GM12878 (cell line): Measurements from ENCODE around the gene SEMA3A. TPM values are rescaled to one million over a fixed set of nuclear protein-coding genes. Genes with fewer than 3 reads are reported as not detected.
A peak's percentile ranks its signal among the peaks of the same experiment; 100 is the strongest.

ENCODE experiments used
- FOXK2 ChIP-seq: fragments of 450-650 bp; IDR thresholded peaks from 2 replicates; pipeline ENCODE4 v1.6.1; 2017; ENCODE audit warnings: mild to moderate bottlenecking, moderate library complexity
- IRF4 ChIP-seq: IDR thresholded peaks from 2 replicates; pipeline ENCODE4 v1.6.1; 2011; ENCODE audit warnings: low read depth, low read length
- KLF5 ChIP-seq: fragments of 450-650 bp; IDR thresholded peaks from 2 replicates; pipeline ENCODE4 v1.6.1; 2014; ENCODE audit warnings: mild to moderate bottlenecking; ENCODE audit not compliant: partially characterized antibody
- MEF2B ChIP-seq: fragments of 450-650 bp; IDR thresholded peaks from 2 replicates; pipeline ENCODE4 v1.6.1; 2018; ENCODE audit warnings: mild to moderate bottlenecking, moderate library complexity; ENCODE audit not compliant: partially characterized antibody, poor library complexity, severe bottlenecking
- NFXL1 ChIP-seq: fragments of 450-650 bp; IDR thresholded peaks from 2 replicates; pipeline ENCODE4 v1.6.1; 2017; ENCODE audit warnings: antibody characterized with exemption, mild to moderate bottlenecking, borderline replicate concordance
- SMC3 ChIP-seq: IDR thresholded peaks from 2 replicates; pipeline ENCODE4 v1.6.1; 2011; ENCODE audit warnings: low read length, improper control_type of control experiment, borderline replicate concordance
- polyA plus RNA-seq, 11 experiments: library from polyadenylated mRNA; depleted of rRNA in 4 of 11; unstranded in 6 of 11; stranded (reverse) in 5 of 11; fragments of >200 nt; fragmentation: Nextera tagmentation in 4 of 11; fragmentation: Illumina TruSeq in 1 of 11; extraction: Ambion mirVana in 4 of 11; extraction: Trizol in 1 of 11; gene quantifications; 1 replicate in 1 of 11; 2 replicates in 10 of 11; pipeline versions ENCODE4 v1.2.1 to v1.2.3, GENCODE V29; 2011 to 2016; ENCODE audit warnings: inconsistent platforms in 2 of 11, missing spikeins in 2 of 11, low read depth in 1 of 11
- total RNA-seq, 4 experiments: library from RNA; depleted of rRNA in 3 of 4; stranded (reverse); fragments of >200 nt in 3 of 4; fragmentation: Illumina TruSeq in 1 of 4; extraction: Trizol in 1 of 4; gene quantifications; 2 replicates each; pipeline versions ENCODE4 v1.2.1 to v1.2.3, GENCODE V29; 2013 to 2021
- TF ChIP-seq, protein P1 (sequence below): IDR thresholded peaks from 2 replicates; pipeline ENCODE4 v1.6.1; 2011; ENCODE audit warnings: low read depth, low read length, improper control_type of control experiment, borderline replicate concordance
- TF ChIP-seq, protein P2 (sequence below): fragments of 450-650 bp; IDR thresholded peaks from 2 replicates; pipeline ENCODE4 v1.6.1; 2017; ENCODE audit warnings: mild to moderate bottlenecking
- TF ChIP-seq, protein P3 (sequence below): IDR thresholded peaks from 2 replicates; pipeline ENCODE4 v1.6.1; 2011; ENCODE audit warnings: mild to moderate bottlenecking, low read depth, low read length, moderate library complexity; ENCODE audit not compliant: insufficient replicate concordance
- TF ChIP-seq, protein P4 (sequence below): IDR thresholded peaks from 2 replicates; pipeline ENCODE4 v1.6.1; 2012; ENCODE audit warnings: low read depth, low read length, improper control_type of control experiment
- TF ChIP-seq, protein P5 (sequence below): IDR thresholded peaks from 2 replicates; pipeline ENCODE4 v1.6.1; 2012; ENCODE audit warnings: improper control_type of control experiment, low read depth, low read length; ENCODE audit not compliant: insufficient replicate concordance
- TF ChIP-seq, protein P6 (sequence below): fragments of 150-350 bp; IDR thresholded peaks from 2 replicates; pipeline ENCODE4 v1.6.1; 2016; ENCODE audit warnings: low read depth, low read length

SEMA3A gene
- total and polyA plus RNA-seq, 10 of the 15 experiments (the other 5 are each of a cell fraction or from before 2014, with no cell fraction given): 0.01 to 3.3 (median 0.24) TPM

DNA sequence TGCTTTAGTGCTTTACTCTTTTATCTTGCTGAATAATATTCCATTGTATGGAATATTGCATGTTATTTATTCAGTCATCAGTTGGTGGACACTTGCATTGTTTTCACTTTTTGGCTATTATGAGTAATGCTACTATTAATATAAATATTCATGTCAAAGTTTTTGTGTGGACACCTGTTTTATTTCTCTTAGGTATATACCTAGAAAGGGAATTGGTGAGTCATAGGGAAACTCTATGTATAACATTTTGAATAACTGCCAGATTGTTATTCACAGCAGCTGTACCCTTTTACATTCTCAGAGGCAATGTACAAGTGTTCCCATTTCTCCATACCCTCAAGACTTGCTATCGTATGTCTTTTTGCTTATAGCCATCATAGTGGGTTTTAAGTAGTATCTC, 268.7 kb downstream of the SEMA3A start (continued):
- TF ChIP-seq, protein P1, sequence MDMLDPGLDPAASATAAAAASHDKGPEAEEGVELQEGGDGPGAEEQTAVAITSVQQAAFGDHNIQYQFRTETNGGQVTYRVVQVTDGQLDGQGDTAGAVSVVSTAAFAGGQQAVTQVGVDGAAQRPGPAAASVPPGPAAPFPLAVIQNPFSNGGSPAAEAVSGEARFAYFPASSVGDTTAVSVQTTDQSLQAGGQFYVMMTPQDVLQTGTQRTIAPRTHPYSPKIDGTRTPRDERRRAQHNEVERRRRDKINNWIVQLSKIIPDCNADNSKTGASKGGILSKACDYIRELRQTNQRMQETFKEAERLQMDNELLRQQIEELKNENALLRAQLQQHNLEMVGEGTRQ: no peak
- no peak for TF ChIP-seq KLF5
- no peak for TF ChIP-seq SMC3
- TF ChIP-seq, protein P2, sequence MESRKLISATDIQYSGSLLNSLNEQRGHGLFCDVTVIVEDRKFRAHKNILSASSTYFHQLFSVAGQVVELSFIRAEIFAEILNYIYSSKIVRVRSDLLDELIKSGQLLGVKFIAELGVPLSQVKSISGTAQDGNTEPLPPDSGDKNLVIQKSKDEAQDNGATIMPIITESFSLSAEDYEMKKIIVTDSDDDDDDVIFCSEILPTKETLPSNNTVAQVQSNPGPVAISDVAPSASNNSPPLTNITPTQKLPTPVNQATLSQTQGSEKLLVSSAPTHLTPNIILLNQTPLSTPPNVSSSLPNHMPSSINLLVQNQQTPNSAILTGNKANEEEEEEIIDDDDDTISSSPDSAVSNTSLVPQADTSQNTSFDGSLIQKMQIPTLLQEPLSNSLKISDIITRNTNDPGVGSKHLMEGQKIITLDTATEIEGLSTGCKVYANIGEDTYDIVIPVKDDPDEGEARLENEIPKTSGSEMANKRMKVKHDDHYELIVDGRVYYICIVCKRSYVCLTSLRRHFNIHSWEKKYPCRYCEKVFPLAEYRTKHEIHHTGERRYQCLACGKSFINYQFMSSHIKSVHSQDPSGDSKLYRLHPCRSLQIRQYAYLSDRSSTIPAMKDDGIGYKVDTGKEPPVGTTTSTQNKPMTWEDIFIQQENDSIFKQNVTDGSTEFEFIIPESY: no peak
- TF ChIP-seq, protein P3, sequence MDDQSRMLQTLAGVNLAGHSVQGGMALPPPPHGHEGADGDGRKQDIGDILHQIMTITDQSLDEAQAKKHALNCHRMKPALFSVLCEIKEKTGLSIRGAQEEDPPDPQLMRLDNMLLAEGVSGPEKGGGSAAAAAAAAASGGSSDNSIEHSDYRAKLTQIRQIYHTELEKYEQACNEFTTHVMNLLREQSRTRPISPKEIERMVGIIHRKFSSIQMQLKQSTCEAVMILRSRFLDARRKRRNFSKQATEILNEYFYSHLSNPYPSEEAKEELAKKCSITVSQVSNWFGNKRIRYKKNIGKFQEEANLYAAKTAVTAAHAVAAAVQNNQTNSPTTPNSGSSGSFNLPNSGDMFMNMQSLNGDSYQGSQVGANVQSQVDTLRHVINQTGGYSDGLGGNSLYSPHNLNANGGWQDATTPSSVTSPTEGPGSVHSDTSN: no peak
- no peak for TF ChIP-seq NFXL1
- TF ChIP-seq, protein P4, sequence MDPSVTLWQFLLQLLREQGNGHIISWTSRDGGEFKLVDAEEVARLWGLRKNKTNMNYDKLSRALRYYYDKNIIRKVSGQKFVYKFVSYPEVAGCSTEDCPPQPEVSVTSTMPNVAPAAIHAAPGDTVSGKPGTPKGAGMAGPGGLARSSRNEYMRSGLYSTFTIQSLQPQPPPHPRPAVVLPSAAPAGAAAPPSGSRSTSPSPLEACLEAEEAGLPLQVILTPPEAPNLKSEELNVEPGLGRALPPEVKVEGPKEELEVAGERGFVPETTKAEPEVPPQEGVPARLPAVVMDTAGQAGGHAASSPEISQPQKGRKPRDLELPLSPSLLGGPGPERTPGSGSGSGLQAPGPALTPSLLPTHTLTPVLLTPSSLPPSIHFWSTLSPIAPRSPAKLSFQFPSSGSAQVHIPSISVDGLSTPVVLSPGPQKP: no peak
- TF ChIP-seq, protein P5, sequence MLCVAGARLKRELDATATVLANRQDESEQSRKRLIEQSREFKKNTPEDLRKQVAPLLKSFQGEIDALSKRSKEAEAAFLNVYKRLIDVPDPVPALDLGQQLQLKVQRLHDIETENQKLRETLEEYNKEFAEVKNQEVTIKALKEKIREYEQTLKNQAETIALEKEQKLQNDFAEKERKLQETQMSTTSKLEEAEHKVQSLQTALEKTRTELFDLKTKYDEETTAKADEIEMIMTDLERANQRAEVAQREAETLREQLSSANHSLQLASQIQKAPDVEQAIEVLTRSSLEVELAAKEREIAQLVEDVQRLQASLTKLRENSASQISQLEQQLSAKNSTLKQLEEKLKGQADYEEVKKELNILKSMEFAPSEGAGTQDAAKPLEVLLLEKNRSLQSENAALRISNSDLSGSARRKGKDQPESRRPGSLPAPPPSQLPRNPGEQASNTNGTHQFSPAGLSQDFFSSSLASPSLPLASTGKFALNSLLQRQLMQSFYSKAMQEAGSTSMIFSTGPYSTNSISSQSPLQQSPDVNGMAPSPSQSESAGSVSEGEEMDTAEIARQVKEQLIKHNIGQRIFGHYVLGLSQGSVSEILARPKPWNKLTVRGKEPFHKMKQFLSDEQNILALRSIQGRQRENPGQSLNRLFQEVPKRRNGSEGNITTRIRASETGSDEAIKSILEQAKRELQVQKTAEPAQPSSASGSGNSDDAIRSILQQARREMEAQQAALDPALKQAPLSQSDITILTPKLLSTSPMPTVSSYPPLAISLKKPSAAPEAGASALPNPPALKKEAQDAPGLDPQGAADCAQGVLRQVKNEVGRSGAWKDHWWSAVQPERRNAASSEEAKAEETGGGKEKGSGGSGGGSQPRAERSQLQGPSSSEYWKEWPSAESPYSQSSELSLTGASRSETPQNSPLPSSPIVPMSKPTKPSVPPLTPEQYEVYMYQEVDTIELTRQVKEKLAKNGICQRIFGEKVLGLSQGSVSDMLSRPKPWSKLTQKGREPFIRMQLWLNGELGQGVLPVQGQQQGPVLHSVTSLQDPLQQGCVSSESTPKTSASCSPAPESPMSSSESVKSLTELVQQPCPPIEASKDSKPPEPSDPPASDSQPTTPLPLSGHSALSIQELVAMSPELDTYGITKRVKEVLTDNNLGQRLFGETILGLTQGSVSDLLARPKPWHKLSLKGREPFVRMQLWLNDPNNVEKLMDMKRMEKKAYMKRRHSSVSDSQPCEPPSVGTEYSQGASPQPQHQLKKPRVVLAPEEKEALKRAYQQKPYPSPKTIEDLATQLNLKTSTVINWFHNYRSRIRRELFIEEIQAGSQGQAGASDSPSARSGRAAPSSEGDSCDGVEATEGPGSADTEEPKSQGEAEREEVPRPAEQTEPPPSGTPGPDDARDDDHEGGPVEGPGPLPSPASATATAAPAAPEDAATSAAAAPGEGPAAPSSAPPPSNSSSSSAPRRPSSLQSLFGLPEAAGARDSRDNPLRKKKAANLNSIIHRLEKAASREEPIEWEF: no peak
- TF ChIP-seq, protein P6, sequence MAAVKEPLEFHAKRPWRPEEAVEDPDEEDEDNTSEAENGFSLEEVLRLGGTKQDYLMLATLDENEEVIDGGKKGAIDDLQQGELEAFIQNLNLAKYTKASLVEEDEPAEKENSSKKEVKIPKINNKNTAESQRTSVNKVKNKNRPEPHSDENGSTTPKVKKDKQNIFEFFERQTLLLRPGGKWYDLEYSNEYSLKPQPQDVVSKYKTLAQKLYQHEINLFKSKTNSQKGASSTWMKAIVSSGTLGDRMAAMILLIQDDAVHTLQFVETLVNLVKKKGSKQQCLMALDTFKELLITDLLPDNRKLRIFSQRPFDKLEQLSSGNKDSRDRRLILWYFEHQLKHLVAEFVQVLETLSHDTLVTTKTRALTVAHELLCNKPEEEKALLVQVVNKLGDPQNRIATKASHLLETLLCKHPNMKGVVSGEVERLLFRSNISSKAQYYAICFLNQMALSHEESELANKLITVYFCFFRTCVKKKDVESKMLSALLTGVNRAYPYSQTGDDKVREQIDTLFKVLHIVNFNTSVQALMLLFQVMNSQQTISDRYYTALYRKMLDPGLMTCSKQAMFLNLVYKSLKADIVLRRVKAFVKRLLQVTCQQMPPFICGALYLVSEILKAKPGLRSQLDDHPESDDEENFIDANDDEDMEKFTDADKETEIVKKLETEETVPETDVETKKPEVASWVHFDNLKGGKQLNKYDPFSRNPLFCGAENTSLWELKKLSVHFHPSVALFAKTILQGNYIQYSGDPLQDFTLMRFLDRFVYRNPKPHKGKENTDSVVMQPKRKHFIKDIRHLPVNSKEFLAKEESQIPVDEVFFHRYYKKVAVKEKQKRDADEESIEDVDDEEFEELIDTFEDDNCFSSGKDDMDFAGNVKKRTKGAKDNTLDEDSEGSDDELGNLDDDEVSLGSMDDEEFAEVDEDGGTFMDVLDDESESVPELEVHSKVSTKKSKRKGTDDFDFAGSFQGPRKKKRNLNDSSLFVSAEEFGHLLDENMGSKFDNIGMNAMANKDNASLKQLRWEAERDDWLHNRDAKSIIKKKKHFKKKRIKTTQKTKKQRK: no peak
- TF ChIP-seq IRF4: no peak
- TF ChIP-seq FOXK2: no peak
- peak; percentile 16 for TF ChIP-seq MEF2B
